ENCODE results near the gene ZDHHC12.

DNA sequence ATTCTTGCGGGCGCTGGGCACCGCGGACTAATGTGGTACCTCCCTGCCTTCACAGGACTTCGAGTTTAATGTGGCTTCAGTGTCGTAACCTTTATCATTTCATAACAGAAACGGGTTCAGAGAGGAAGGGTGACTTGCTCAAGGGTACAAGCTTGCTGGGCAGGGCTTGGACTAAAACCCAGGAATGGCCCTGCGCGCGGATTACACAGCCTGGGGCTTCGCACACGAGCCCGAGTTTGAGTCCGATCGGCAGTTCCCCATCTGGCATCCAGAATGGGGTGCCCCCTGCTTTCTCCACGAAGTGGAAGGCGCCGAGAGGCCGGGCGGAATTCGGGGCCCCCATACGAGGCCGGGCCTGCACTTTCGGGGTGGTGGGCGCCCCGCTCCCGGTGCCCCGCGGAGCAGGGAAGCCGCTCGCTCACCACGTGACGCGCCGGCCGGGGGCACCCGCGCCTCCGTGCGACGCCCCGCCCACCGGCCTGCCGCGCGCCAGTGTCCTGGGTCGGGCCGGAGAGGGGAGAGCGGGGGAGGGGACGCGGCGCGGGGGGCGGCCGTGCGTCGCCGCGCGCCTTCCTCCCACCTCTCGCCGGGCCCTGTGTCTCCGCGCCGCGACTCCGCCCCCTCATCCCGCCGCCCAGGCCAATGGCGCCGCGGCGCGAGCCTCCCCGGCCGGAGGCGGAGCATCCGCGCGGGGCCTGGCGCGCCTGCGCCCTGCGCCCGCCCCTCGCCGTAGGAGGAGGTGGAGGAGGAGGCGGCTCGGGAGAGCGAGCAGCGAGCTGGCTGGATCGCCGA lies 35.2 kb downstream of the ZDHHC12 start, which contains the start of gene SET:
- peak; percentile 94 for TF ChIP-seq POLR2A (IDR thresholded peaks at IDR 0.05)
- TF ChIP-seq, protein P1, sequence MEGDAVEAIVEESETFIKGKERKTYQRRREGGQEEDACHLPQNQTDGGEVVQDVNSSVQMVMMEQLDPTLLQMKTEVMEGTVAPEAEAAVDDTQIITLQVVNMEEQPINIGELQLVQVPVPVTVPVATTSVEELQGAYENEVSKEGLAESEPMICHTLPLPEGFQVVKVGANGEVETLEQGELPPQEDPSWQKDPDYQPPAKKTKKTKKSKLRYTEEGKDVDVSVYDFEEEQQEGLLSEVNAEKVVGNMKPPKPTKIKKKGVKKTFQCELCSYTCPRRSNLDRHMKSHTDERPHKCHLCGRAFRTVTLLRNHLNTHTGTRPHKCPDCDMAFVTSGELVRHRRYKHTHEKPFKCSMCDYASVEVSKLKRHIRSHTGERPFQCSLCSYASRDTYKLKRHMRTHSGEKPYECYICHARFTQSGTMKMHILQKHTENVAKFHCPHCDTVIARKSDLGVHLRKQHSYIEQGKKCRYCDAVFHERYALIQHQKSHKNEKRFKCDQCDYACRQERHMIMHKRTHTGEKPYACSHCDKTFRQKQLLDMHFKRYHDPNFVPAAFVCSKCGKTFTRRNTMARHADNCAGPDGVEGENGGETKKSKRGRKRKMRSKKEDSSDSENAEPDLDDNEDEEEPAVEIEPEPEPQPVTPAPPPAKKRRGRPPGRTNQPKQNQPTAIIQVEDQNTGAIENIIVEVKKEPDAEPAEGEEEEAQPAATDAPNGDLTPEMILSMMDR (IDR thresholded peaks at IDR 0.05) = no peak
- TF ChIP-seq EP300 (IDR thresholded peaks at IDR 0.05) = no peak

Data from ovary (tissue), 3 donors.